ENCODE results near the gene NACC2.
A peak's percentile ranks its signal among the peaks of the same experiment; 100 is the strongest.

The NACC2 gene

DNA sequence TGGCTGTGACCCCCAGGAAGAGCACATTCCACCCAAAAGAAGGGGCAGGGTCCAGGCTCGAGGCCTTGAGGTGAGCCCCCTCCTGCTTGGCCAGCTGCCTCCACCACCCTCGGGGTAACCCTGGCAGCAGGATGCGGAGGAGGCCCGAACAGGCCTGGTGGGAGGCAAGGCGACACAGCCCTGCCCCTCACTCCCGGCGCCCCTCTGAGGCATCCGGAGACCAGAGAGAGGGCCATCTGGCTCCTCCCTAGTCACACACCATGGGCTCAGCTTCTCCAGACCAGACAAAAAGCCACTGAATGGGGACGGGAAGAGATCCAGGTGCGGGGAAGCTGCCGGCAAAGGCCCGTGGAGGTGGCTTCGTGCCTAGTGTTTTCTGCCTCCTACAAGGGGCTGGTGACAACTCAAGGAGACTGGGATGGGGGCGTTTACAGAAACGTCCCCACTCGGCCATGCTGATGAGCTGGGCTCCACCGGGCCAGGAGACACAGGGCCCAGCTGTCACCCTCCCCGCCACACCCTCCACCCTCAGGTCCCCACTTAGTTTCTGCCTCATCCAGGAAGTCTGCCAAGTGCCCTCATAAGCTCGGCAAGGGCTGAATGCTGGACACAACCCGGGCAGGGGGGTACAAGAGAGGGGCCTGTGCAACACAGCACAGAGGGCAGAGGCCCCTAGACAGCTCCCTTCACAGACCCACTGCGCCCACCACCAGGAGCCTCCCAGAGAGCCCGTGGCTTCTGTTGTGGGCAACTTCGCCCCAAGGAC lies 41.9 kb downstream of the NACC2 start:
- Histone ChIP-seq H3K4me3 (ENCODE audit: low read depth, low read length) (no peak overlapping the region), H3K27ac (no peak overlapping the region), H3K4me2 (ENCODE audit: low read length) (no peak overlapping the region), H2AFZ (no peak overlapping the region), H3K9me3 (ENCODE audit: control insufficient read depth, low read length) (no peaks in the 10 kb centered on the region), H3K27me3 (ENCODE audit: control insufficient read depth, insufficient read depth, low read length) (no peaks in the 10 kb centered on the region), H3K9ac (no peak overlapping the region), H3K79me2 (peaks cover 11% of the 10 kb centered on the region), H3K36me3 (ENCODE audit: control insufficient read depth, insufficient read depth, low read length) (no peaks in the 10 kb centered on the region), H3K4me1 (no peaks in the 10 kb centered on the region)
- TF ChIP-seq CTCF (IDR thresholded peaks at IDR 0.05), result no peak

- Histone ChIP-seq H3K79me2 (peaks cover 7% of the 10 kb centered on the region), H3K4me2 (ENCODE audit: low read length) (peak overlapping the region; percentile 63), H3K27ac (no peak overlapping the region), H3K36me3 (ENCODE audit: control insufficient read depth, insufficient read depth, low read length) (no peaks in the 10 kb centered on the region), H3K9me3 (ENCODE audit: control insufficient read depth, low read length) (no peaks in the 10 kb centered on the region), H3K9ac (no peak overlapping the region), H3K4me3 (ENCODE audit: low read depth, low read length) (no peak overlapping the region), H3K4me1 (no peaks in the 10 kb centered on the region), H2AFZ (no peak overlapping the region), H3K27me3 (ENCODE audit: control insufficient read depth, insufficient read depth, low read length) (no peaks in the 10 kb centered on the region)
- no peak for TF ChIP-seq CTCF (IDR thresholded peaks at IDR 0.05)
These were observed 42.6 kb downstream of the NACC2 start for GRCh38 chr9:136052472-136052880.

- H2AFZ ChIP-seq, result no peak overlapping the region
- peak overlapping the region; percentile 63 for H3K4me2 ChIP-seq (ENCODE audit: low read length)
- no peaks in the 10 kb centered on the region for H3K4me1 ChIP-seq
- no peak overlapping the region for H3K9ac ChIP-seq
- no peak overlapping the region for H3K27ac ChIP-seq
- H3K27me3 ChIP-seq (ENCODE audit: control insufficient read depth, insufficient read depth, low read length), result no peaks in the 10 kb centered on the region
- peaks cover 7% of the 10 kb centered on the region for H3K79me2 ChIP-seq
- H3K9me3 ChIP-seq (ENCODE audit: control insufficient read depth, low read length), result no peaks in the 10 kb centered on the region
- no peak for TF ChIP-seq CTCF (IDR thresholded peaks at IDR 0.05)
- H3K36me3 ChIP-seq (ENCODE audit: control insufficient read depth, insufficient read depth, low read length), result no peaks in the 10 kb centered on the region
- H3K4me3 ChIP-seq (ENCODE audit: low read depth, low read length), result no peak overlapping the region
These were observed 43.1 kb downstream of the NACC2 start for GRCh38 chr9:136051837-136052471.

- Histone ChIP-seq H3K27me3 (ENCODE audit: control insufficient read depth, insufficient read depth, low read length) (no peaks in the 10 kb centered on the region), H3K79me2 (peaks cover 2% of the 10 kb centered on the region), H3K9me3 (ENCODE audit: control insufficient read depth, low read length) (no peaks in the 10 kb centered on the region), H3K4me3 (ENCODE audit: low read depth, low read length) (no peak overlapping the region), H3K4me1 (no peaks in the 10 kb centered on the region), H3K36me3 (ENCODE audit: control insufficient read depth, insufficient read depth, low read length) (no peaks in the 10 kb centered on the region), H3K27ac (no peak overlapping the region), H3K9ac (no peak overlapping the region), H2AFZ (no peak overlapping the region), H3K4me2 (ENCODE audit: low read length) (peak overlapping the region; percentile 63)
- TF ChIP-seq CTCF (IDR thresholded peaks at IDR 0.05), result no peak
These were observed 43.6 kb downstream of the NACC2 start for GRCh38 chr9:136051453-136051836.

Measured in parathyroid adenoma (tissue), 2 donors.